Loucy (cell line): ENCODE results near the gene AKAP13.

Experiments
- H2AFZ ChIP-seq: fragments of 200-600 bp; sonication (generic); 2 replicates; pipeline ENCODE4 v1.6.0; 2016; ENCODE audit warnings: antibody characterized with exemption, mild to moderate bottlenecking, low read length, moderate library complexity
- H3F3A ChIP-seq: fragments of 200-600 bp; 2 replicates; pipeline ENCODE4 v1.6.0; 2016; ENCODE audit warnings: antibody characterized with exemption, low read depth, mild to moderate bottlenecking
- H3K27me3 ChIP-seq: fragments of 200-600 bp; sonication (generic); 2 replicates; pipeline ENCODE4 v1.6.1; 2014; ENCODE audit warnings: low read length, mild to moderate bottlenecking; ENCODE audit not compliant: insufficient read depth, poor library complexity, severe bottlenecking
- H3K36me3 ChIP-seq: fragments of 200-600 bp; sonication (generic); 2 replicates; pipeline ENCODE4 v1.6.1; 2016; ENCODE audit warnings: low read length; ENCODE audit not compliant: insufficient read depth
- H3K4me1 ChIP-seq: fragments of 200-600 bp; sonication (generic); 2 replicates; pipeline ENCODE4 v1.5.1; 2014; ENCODE audit warnings: low read length, mild to moderate bottlenecking; ENCODE audit not compliant: insufficient read depth, poor library complexity, severe bottlenecking
- H3K4me2 ChIP-seq: fragments of 200-600 bp; sonication (generic); 2 replicates; pipeline ENCODE4 v1.6.0; 2014; ENCODE audit warnings: antibody characterized with exemption, low read length, low read depth, mild to moderate bottlenecking; ENCODE audit not compliant: poor library complexity, severe bottlenecking
- H3K4me3 ChIP-seq: fragments of 200-600 bp; sonication (generic); 2 replicates; pipeline ENCODE4 v1.5.1; 2014; ENCODE audit warnings: low read length, mild to moderate bottlenecking, mixed read lengths; ENCODE audit not compliant: poor library complexity, severe bottlenecking
- H3K79me2 ChIP-seq: fragments of 200-600 bp; sonication (generic); 2 replicates; pipeline ENCODE4 v1.6.1; 2014; ENCODE audit warnings: low read length; ENCODE audit not compliant: insufficient read depth
- H3K9ac ChIP-seq: fragments of 200-600 bp; sonication (generic); 2 replicates; pipeline ENCODE4 v1.6.0; 2014; ENCODE audit warnings: mild to moderate bottlenecking, low read depth, low read length, moderate library complexity; ENCODE audit not compliant: poor library complexity, severe bottlenecking
- H3K9me2 ChIP-seq: fragments of 200-600 bp; sonication (generic); replicated peaks from 2 replicates; pipeline ENCODE4 v1.6.1; 2016; ENCODE audit warnings: low read depth, low read length, mixed read lengths
- H3K9me3 ChIP-seq: fragments of 200-600 bp; sonication (generic); 2 replicates; pipeline ENCODE4 v1.6.1; 2014; ENCODE audit warnings: mild to moderate bottlenecking, antibody characterized with exemption, low read length, low read depth; ENCODE audit not compliant: insufficient read depth
- H4K20me1 ChIP-seq: fragments of 200-600 bp; sonication (generic); 2 replicates; pipeline ENCODE4 v1.6.0; 2014; ENCODE audit warnings: antibody characterized with exemption, low read length, mild to moderate bottlenecking; ENCODE audit not compliant: insufficient read depth, poor library complexity, severe bottlenecking
- CTCF ChIP-seq: fragments of 200-600 bp; sonication (generic); conservative IDR thresholded peaks from 2 replicates; pipeline ENCODE4 v1.5.1; 2014; ENCODE audit warnings: mild to moderate bottlenecking, antibody characterized with exemption, low read length
- EZH2phosphoT487 ChIP-seq: fragments of 200-600 bp; IDR thresholded peaks from 2 replicates; pipeline ENCODE4 v1.6.1; 2018; ENCODE audit warnings: antibody characterized with exemption, mild to moderate bottlenecking, moderate library complexity, borderline replicate concordance

The AKAP13 gene

GRCh38 chr15:85333132-85333831 lies 47.1 kb upstream of the AKAP13 start:
- Histone ChIP-seq H3K9ac (no peak overlapping the region), H2AFZ (no peak overlapping the region), H3K4me3 (no peak overlapping the region), H3K79me2 (no peaks in the 10 kb centered on the region), H4K20me1 (no peaks in the 10 kb centered on the region), H3K9me2 (no peaks in the 10 kb centered on the region), H3K4me1 (peaks cover 25% of the 10 kb centered on the region), H3K36me3 (no peaks in the 10 kb centered on the region), H3K9me3 (no peaks in the 10 kb centered on the region), H3K27me3 (no peaks in the 10 kb centered on the region), H3F3A (no peaks in the 10 kb centered on the region), H3K4me2 (no peak overlapping the region)
- TF ChIP-seq EZH2phosphoT487 (no peak), CTCF (no peak)

GRCh38 chr15:85334241-85334640 lies 46.2 kb upstream of the AKAP13 start:
- Histone ChIP-seq H3K9me2 (no peaks in the 10 kb centered on the region), H3K4me2 (no peak overlapping the region), H3F3A (no peaks in the 10 kb centered on the region), H3K4me1 (peaks cover 25% of the 10 kb centered on the region), H3K4me3 (no peak overlapping the region), H3K36me3 (no peaks in the 10 kb centered on the region), H2AFZ (no peak overlapping the region), H3K9me3 (no peaks in the 10 kb centered on the region), H3K27me3 (no peaks in the 10 kb centered on the region), H3K9ac (no peak overlapping the region), H3K79me2 (no peaks in the 10 kb centered on the region), H4K20me1 (no peaks in the 10 kb centered on the region)
- TF ChIP-seq EZH2phosphoT487: no peak
- TF ChIP-seq CTCF: no peak

- no peak overlapping the region for H2AFZ ChIP-seq
- TF ChIP-seq EZH2phosphoT487: no peak
- H3K9me3 ChIP-seq: no peaks in the 10 kb centered on the region
- no peaks in the 10 kb centered on the region for H3K36me3 ChIP-seq
- no peak overlapping the region for H3K9ac ChIP-seq
- H3K9me2 ChIP-seq: no peaks in the 10 kb centered on the region
- H3K79me2 ChIP-seq: no peaks in the 10 kb centered on the region
- no peaks in the 10 kb centered on the region for H4K20me1 ChIP-seq
- H3F3A ChIP-seq: no peaks in the 10 kb centered on the region
- peaks cover 16% of the 10 kb centered on the region for H3K4me1 ChIP-seq
- no peak overlapping the region for H3K4me2 ChIP-seq
- no peak overlapping the region for H3K4me3 ChIP-seq
- no peaks in the 10 kb centered on the region for H3K27me3 ChIP-seq
Observed at GRCh38 chr15:85335193-85335942, 45.0 kb upstream of the AKAP13 start.
